ENCODE results near the gene EMC6. TPM values are rescaled to one million over a fixed set of nuclear protein-coding genes. Genes with fewer than 3 reads are reported as not detected.

The EMC6 gene
- total RNA-seq, 1 donor from 2014 or later = 14.6 TPM

GRCh38 chr17:3719265-3719664 lies 50.7 kb downstream of the EMC6 start:
- H3K27ac ChIP-seq (ENCODE audit: low read depth, low read length) = no peak overlapping the region
- peaks cover 10 to 24% (median 16%) of the 10 kb centered on the region in 3 donors for H3K4me1 ChIP-seq (ENCODE audit: control insufficient read depth in 3 of 3, insufficient read depth in 3 of 3, low read length in 3 of 3)
- no peak overlapping the region for H3K4me3 ChIP-seq (ENCODE audit: low read length in 3 of 3)
- H3K27me3 ChIP-seq (ENCODE audit: control insufficient read depth in 3 of 3, insufficient read depth in 3 of 3, low read length in 3 of 3) = no peaks in the 10 kb centered on the region
- no peaks in the 10 kb centered on the region for H3K9me3 ChIP-seq (ENCODE audit: control insufficient read depth in 3 of 3, low read length in 3 of 3)
- peaks cover 25 to 51% (median 38%) of the 10 kb centered on the region in 3 donors for H3K36me3 ChIP-seq (ENCODE audit: control insufficient read depth in 3 of 3, insufficient read depth in 3 of 3, low read length in 3 of 3)
- H3K9ac ChIP-seq (ENCODE audit: low read depth in 1 of 3, low read length in 3 of 3) = no peak overlapping the region

Other genes starting within 250 kb of the EMC6 start
- gene OR1E2, start 235.0 kb upstream of the EMC6 start, total RNA-seq = not detected
- 2.1 TPM for gene SPATA22, start 197.0 kb upstream of the EMC6 start, total RNA-seq
- gene ASPA, start 192.8 kb upstream of the EMC6 start, total RNA-seq = 1.6 TPM
- gene TRPV3, start 111.0 kb upstream of the EMC6 start, total RNA-seq = 0.52 TPM
- gene TRPV1, start 59.4 kb upstream of the EMC6 start, total RNA-seq = 2.6 TPM
- 6.8 TPM for gene SHPK, start 32.6 kb upstream of the EMC6 start, total RNA-seq
- 11.5 TPM for gene CTNS, start 32.1 kb upstream of the EMC6 start, total RNA-seq
- gene TAX1BP3, start 234 bp upstream of the EMC6 start, total RNA-seq = 31.3 TPM
- 13.0 TPM for gene P2RX5, start 27.3 kb downstream of the EMC6 start, total RNA-seq
- gene HASPIN, start 55.1 kb downstream of the EMC6 start, total RNA-seq = 2.6 TPM
- 16.7 TPM for gene ITGAE, start 132.4 kb downstream of the EMC6 start, total RNA-seq
- gene NCBP3, start 177.4 kb downstream of the EMC6 start, total RNA-seq = 17.2 TPM
- gene CAMKK1, start 224.2 kb downstream of the EMC6 start, total RNA-seq = 4.2 TPM
- gene P2RX1, start 247.7 kb downstream of the EMC6 start, total RNA-seq = 1.6 TPM